GM13976 (cell line): ENCODE data around the gene SUN5.

Source experiments
- DNase-seq: peaks from one replicate; pipeline ENCODE4 v3.0.0; 2012; ENCODE audit warnings: low spot score
- CTCF ChIP-seq: IDR thresholded peaks from 2 replicates; pipeline ENCODE4 v1.5.1; 2012; ENCODE audit warnings: borderline replicate concordance, mild to moderate bottlenecking; ENCODE audit not compliant: insufficient read depth; ENCODE audit errors: extremely low read depth, missing control alignments, control extremely low read depth
- in situ Hi-C: fragments of 300-500 bp; cut with MboI; formaldehyde crosslinking; loops from one replicate; pipeline ENCODE4 v1.12.0; 2022; ENCODE audit warnings: low sequenced_read_pairs, mixed read lengths, inconsistent platforms; ENCODE audit not compliant: unreplicated experiment

The SUN5 gene

GRCh38 chr20:33042983-33043730, 38.9 kb upstream of the SUN5 start:
- in situ Hi-C loops: no loop called here
- no peak for TF ChIP-seq CTCF
- no peak for DNase-seq

DNA sequence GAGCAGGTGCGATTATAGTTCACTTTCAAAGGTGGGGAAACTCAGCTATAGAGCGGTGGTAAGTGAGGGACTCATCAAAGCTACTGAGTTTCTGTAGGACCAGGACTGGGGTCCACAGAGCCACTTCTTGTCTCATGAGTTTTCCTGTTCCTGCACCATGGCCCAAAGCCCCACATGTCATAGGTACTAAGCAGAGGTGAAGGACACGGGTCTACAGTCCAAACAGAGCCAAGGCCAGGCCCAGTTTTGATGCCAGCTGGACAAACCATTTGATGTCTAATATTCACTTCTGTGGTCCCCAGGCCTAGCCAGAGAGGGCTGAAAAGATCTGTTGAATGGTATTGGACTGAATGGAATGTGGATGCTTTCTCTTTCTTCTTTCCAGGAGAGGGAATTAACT, 38.2 kb upstream of the SUN5 start:
- no peak for DNase-seq
- in situ Hi-C loops: no loop called here
- no peak for TF ChIP-seq CTCF

DNA sequence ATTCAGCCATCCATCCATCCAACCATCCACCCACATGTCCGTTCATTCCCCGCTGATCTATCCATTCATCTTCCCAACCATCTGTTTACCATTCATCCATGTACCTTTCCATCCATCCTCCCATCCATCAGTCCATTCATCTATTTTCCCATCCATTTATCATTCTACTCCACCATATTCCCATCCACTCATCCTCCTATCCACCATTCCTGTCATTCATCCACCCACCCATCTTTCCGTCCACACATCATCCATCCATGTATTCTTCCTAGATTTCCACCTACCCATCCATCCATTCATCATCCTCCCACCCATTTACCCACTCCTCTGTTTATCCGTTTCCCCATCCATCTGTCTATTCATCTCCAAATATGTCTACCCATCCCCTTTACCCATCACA, 34.0 kb upstream of the SUN5 start:
- DNase-seq: no peak
- TF ChIP-seq CTCF: no peak
- in situ Hi-C loops: no loop called here

- TF ChIP-seq CTCF: no peak
- in situ Hi-C loops: no loop called here
- no peak for DNase-seq
Measured at GRCh38 chr20:33037456-33037855, 33.2 kb upstream of the SUN5 start.

- TF ChIP-seq CTCF: no peak
- in situ Hi-C loops: no loop called here
- DNase-seq: no peak
Measured at GRCh38 chr20:33034901-33035492, 30.8 kb upstream of the SUN5 start.

- TF ChIP-seq CTCF: no peak
- in situ Hi-C loops: no loop called here
- no peak for DNase-seq
Measured at GRCh38 chr20:33034115-33034514, 29.9 kb upstream of the SUN5 start.

DNA sequence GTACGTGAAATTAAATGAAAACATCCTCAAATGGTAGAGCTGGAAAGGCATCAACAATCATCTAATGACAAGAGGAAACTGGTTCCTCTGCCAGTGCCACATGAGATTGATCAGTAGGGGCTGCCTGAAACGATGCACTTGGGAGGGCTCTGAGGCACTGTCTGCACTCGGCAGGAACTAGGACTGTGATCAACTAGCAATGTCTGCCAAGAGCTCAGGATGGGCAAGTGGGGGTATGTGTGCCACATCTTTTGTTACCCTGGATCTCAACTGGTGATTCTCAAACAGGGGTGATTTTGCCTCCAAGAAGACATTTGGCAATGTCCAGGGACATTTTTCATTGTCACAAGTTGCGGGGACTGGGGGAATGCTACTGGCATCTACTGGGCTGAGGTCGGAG, 29.1 kb upstream of the SUN5 start:
- no peak for TF ChIP-seq CTCF
- DNase-seq: no peak
- in situ Hi-C loops: no loop called here
